SHP77 treated with DMSO at 0.1 percent for 48 hours (cell line): ENCODE data around the gene DNAI1.

Experiments
- DNase-seq: peaks from one replicate; lab custom pipeline; 2025; lab: John Stamatoyannopoulos, UW

DNAI1 gene

GRCh38 chr9:34541540-34541939 lies 82.9 kb downstream of the DNAI1 start:
- no peak for DNase-seq

- DNase-seq = no peak
Observed at GRCh38 chr9:34544035-34544434, 85.4 kb downstream of the DNAI1 start.

GRCh38 chr9:34545497-34545896 lies 86.9 kb downstream of the DNAI1 start:
- DNase-seq = no peak

GRCh38 chr9:34546102-34546833 lies 87.7 kb downstream of the DNAI1 start:
- DNase-seq = no peak

- no peak for DNase-seq
Observed at GRCh38 chr9:34546834-34547827, 88.5 kb downstream of the DNAI1 start.

DNA sequence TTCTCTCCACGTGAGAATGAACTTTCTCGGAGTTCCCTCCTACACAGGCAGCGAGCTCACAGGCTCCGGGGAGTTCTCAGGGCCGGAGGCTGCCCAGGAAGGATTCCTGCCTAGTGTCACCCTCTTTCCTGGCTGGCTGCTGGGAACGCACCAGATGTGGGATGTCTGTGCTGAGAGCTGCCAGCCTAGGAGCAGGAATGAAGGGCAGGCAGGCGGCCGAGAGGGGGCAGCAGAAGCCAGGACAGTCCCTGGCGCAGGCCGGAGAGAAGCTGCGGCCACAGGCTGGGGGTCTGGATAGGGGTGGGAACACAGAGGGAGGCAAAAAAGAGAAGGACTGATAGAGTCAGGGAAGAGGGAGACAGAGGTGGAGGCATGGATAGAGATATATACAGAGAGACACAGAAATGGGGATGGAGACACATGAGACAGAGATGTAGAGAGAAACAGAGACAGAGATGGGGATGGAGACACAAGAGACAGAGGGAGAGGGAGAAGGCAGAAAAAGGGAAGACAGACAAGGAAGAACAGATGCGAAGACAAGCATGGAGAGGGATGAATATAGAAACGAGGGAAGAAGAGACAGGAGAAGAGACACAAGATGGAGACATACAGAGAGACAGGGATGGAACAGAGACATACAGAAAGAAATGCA lies 89.5 kb downstream of the DNAI1 start:
- no peak for DNase-seq

DNA sequence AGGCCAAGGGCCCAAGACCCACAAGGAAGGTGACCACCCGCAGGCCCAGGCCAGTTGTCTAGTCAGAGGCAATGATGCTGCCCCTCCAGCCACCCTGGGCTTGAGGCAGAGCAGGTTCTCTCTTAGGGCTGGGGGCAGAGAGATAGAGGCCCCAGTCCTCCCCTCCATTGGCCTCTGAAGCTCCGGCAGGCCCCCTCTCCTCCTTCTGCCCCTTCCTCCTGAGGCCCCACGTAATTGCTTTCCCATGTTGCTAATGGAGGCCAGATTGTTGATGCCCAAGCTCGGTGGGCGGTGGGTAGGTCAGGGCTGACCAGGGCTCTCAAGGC lies 90.8 kb downstream of the DNAI1 start:
- no peak for DNase-seq

- DNase-seq = no peak
Observed at GRCh38 chr9:34550016-34550680, 91.5 kb downstream of the DNAI1 start.

- no peak for DNase-seq
Observed at GRCh38 chr9:34550681-34551270, 92.2 kb downstream of the DNAI1 start.

GRCh38 chr9:34551751-34552605 lies 93.4 kb downstream of the DNAI1 start:
- DNase-seq = no peak

GRCh38 chr9:34552606-34552981 lies 94.0 kb downstream of the DNAI1 start:
- no peak for DNase-seq

DNA sequence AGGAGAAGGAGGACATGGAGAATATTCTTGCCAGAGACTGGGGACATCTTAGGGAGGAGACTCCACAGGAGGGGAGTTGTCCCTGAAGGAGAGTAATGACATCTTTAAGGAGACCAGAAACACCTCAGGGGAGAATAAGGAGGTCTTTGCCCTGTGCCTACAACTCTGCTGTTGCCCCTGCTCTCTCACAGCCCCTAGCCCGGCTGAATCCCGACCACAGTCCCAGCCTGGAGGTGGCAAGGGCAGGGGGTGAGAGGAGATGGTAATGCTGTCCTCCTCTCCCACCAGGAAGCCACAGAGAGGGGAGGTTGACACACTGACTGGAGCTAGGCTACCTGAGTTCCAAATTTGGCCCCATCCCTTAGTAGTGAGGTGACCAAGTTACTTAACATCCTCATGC lies 94.4 kb downstream of the DNAI1 start:
- no peak for DNase-seq

DNA sequence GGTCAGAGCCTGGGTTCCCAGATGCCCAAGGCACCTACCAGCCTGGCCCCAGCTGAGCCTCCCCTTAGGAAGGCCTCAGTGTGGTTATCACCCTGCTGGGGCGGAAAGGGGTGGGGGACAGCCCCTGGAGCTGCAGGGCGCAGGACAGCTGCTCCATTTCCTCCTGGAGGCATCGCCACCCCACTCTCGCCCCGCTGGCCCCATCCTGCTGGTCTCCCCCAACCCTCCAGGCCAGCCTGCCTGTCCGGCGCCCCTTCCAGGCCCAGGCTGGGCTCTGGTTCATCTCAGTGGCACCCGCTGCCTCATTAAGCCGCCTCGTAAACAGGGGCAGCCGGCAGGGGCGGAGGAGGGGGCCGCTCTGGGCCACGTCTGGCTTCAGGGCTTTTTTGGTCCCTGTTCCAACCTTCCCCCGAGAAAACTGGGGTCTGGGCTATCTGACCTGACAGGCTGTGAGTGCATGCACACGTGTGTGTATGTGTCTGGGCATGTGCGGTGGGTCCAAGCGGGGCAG lies 95.0 kb downstream of the DNAI1 start:
- DNase-seq = no peak

GRCh38 chr9:34554211-34555001 lies 95.8 kb downstream of the DNAI1 start:
- DNase-seq = no peak

DNA sequence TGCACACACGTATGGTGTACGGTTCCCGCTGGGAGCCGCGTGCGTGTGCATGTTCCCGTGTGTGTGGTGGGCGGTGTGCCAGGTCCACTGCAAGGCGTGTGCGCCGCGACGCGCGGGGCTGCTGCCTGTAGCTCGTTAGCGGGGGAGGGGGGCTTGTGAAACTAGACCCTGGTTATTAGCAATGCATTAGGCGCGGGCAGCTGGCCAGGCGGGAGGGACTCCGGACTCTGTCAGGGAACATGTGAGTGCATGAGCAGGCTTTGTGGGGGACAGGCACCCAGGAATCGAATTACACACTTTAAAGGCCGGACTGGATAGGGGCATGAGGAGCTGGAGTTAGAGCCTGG lies 96.4 kb downstream of the DNAI1 start:
- no peak for DNase-seq

DNA sequence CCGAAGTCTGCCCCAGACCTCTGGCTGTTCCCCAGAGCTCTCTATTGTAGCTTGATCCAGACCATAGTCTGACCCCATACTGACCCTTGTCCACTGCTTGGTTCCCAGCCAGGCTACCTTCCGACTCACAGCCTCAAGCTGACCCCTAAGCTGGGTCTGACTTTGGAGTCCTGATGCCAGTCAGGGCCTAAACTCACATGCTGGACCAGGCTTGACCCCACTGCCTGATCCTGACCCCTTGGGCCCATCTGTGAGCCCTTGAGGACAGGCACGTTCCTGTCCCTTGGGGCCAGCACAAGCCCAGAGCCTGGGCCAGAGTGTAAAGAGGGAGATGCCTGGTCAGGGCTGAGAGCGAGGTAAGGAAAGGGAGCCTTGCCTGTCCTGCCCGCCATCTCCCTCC lies 96.9 kb downstream of the DNAI1 start:
- no peak for DNase-seq

DNA sequence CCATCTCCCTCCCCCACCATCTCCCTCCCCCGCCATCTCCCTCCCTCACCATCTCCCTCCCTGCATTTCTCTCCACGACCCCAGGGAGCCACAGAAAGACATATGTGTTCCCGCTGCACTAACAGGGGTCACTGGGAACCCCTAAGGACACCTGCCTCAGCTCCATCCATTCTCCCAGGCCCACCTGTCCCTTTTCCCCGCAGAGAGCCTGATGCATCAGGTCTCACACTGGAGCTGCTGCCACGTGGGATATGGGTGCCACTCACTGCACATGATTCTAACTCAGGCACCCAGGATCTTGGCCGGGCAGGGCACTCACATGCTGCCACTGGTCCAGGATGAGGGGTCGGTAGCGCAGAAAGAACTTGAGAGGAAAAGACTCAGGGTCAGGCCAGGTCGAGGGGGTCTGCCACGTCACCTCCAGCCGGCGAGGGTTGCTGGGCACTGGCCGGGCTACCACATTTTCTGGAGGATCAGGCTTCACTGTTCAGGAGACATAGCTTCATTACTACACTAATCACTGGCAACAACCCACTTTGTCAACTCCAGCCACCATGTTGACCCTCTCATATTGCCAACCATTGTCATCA lies 97.4 kb downstream of the DNAI1 start:
- DNase-seq = no peak

DNA sequence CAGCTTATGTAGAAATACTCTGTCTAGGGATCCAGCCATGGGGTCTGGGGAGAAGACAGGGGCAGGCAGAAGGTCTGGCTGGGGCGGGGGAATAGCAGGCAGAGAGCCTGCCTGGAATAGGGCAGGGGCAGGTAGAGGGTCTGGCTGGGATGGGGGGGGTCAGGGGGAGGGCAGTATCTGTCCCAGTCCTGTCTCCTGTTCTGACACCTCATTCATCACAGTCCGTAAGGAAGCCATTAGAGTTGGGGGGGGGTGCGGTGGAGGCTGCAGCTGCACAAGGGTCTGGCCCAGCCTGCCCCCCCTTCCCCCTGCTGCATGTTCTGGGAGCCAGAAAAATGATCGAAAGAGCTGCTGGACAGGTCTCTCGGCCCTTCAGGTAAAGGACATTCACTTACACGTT lies 98.3 kb downstream of the DNAI1 start:
- DNase-seq = no peak
